Mucosa of stomach (tissue), 1 donor: ENCODE data around the gene OR10G2.

Experiments used
- H3K27me3 ChIP-seq: one replicate; pipeline ENCODE4 v1.7.0; 2013; ENCODE audit warnings: mild to moderate bottlenecking, low read length; ENCODE audit not compliant: control insufficient read depth, insufficient read depth
- H3K36me3 ChIP-seq: one replicate; pipeline ENCODE4 v1.7.0; 2013; ENCODE audit warnings: low read length; ENCODE audit not compliant: control insufficient read depth, insufficient read depth
- H3K4me1 ChIP-seq: one replicate; pipeline ENCODE4 v1.7.0; 2013; ENCODE audit warnings: mild to moderate bottlenecking, low read length; ENCODE audit not compliant: control insufficient read depth, insufficient read depth
- H3K4me3 ChIP-seq: one replicate; pipeline ENCODE4 v1.7.0; 2013; ENCODE audit warnings: low read length
- H3K9ac ChIP-seq: one replicate; pipeline ENCODE4 v1.7.0; 2013; ENCODE audit warnings: mild to moderate bottlenecking, low read length, moderate library complexity
- H3K9me3 ChIP-seq: one replicate; pipeline ENCODE4 v1.7.0; 2013; ENCODE audit warnings: mild to moderate bottlenecking, low read length, moderate library complexity; ENCODE audit not compliant: control insufficient read depth
- donor health status: Pancreatic carcinoma.

Gene OR10G2

GRCh38 chr14:21634840-21635239 lies at the start of gene OR10G2:
Gene OR10G2 (minus strand): TSS chr14:21634940. CDS start chr14:21634842, 98 bp downstream.
- no peaks in the 10 kb centered on the region for H3K9me3 ChIP-seq
- H3K9ac ChIP-seq, result no peak within 1 kb of the TSS
- no peaks in the 10 kb centered on the region for H3K27me3 ChIP-seq
- no peaks in the 10 kb centered on the region for H3K4me1 ChIP-seq
- no peaks in the 10 kb centered on the region for H3K36me3 ChIP-seq
- H3K4me3 ChIP-seq, result no peak within 1 kb of the TSS

GRCh38 chr14:21680072-21680471 lies 45.3 kb upstream of the OR10G2 start:
- Histone ChIP-seq H3K27me3 (no peaks in the 10 kb centered on the region), H3K4me3 (no peak overlapping the region), H3K36me3 (no peaks in the 10 kb centered on the region), H3K4me1 (no peaks in the 10 kb centered on the region), H3K9ac (no peak overlapping the region), H3K9me3 (no peaks in the 10 kb centered on the region)

GRCh38 chr14:21675566-21675965 lies 40.8 kb upstream of the OR10G2 start:
- no peaks in the 10 kb centered on the region for H3K27me3 ChIP-seq
- no peak overlapping the region for H3K9ac ChIP-seq
- H3K36me3 ChIP-seq, result no peaks in the 10 kb centered on the region
- H3K9me3 ChIP-seq, result no peaks in the 10 kb centered on the region
- H3K4me3 ChIP-seq, result no peak overlapping the region
- H3K4me1 ChIP-seq, result no peaks in the 10 kb centered on the region

GRCh38 chr14:21673718-21674117 lies 39.0 kb upstream of the OR10G2 start, which contains the start of gene OR4E1:
Gene OR4E1 (minus strand): TSS chr14:21673818. CDS start chr14:21670935, 2,883 bp downstream.
- Histone ChIP-seq H3K27me3 (no peaks in the 10 kb centered on the region), H3K4me1 (no peaks in the 10 kb centered on the region), H3K9ac (no peak within 1 kb of the TSS), H3K9me3 (no peaks in the 10 kb centered on the region), H3K36me3 (no peaks in the 10 kb centered on the region), H3K4me3 (no peak within 1 kb of the TSS)

GRCh38 chr14:21672116-21672515 lies 37.4 kb upstream of the OR10G2 start:
- no peaks in the 10 kb centered on the region for H3K4me1 ChIP-seq
- H3K4me3 ChIP-seq, result no peak overlapping the region
- H3K36me3 ChIP-seq, result no peaks in the 10 kb centered on the region
- no peak overlapping the region for H3K9ac ChIP-seq
- no peaks in the 10 kb centered on the region for H3K9me3 ChIP-seq
- H3K27me3 ChIP-seq, result no peaks in the 10 kb centered on the region

- Histone ChIP-seq H3K27me3 (no peaks in the 10 kb centered on the region), H3K4me3 (no peak overlapping the region), H3K9me3 (no peaks in the 10 kb centered on the region), H3K9ac (no peak overlapping the region), H3K4me1 (no peaks in the 10 kb centered on the region), H3K36me3 (no peaks in the 10 kb centered on the region)
Observed at GRCh38 chr14:21671371-21671770, 36.6 kb upstream of the OR10G2 start.

- no peaks in the 10 kb centered on the region for H3K36me3 ChIP-seq
- no peak overlapping the region for H3K4me3 ChIP-seq
- no peak overlapping the region for H3K9ac ChIP-seq
- no peaks in the 10 kb centered on the region for H3K9me3 ChIP-seq
- no peaks in the 10 kb centered on the region for H3K4me1 ChIP-seq
- H3K27me3 ChIP-seq, result no peaks in the 10 kb centered on the region
Observed at GRCh38 chr14:21669284-21669683, 34.5 kb upstream of the OR10G2 start.

- H3K9me3 ChIP-seq, result no peaks in the 10 kb centered on the region
- no peaks in the 10 kb centered on the region for H3K36me3 ChIP-seq
- no peaks in the 10 kb centered on the region for H3K4me1 ChIP-seq
- no peak overlapping the region for H3K4me3 ChIP-seq
- no peak overlapping the region for H3K9ac ChIP-seq
- no peaks in the 10 kb centered on the region for H3K27me3 ChIP-seq
Observed at GRCh38 chr14:21668377-21668776, 33.6 kb upstream of the OR10G2 start.

- Histone ChIP-seq H3K27me3 (no peaks in the 10 kb centered on the region), H3K4me1 (no peaks in the 10 kb centered on the region), H3K9me3 (no peaks in the 10 kb centered on the region), H3K4me3 (no peak overlapping the region), H3K9ac (no peak overlapping the region), H3K36me3 (no peaks in the 10 kb centered on the region)
Observed at GRCh38 chr14:21656980-21657379, 22.2 kb upstream of the OR10G2 start.

GRCh38 chr14:21654215-21654614 lies 19.5 kb upstream of the OR10G2 start:
- H3K27me3 ChIP-seq, result no peaks in the 10 kb centered on the region
- no peaks in the 10 kb centered on the region for H3K36me3 ChIP-seq
- H3K4me1 ChIP-seq, result no peaks in the 10 kb centered on the region
- no peak overlapping the region for H3K9ac ChIP-seq
- no peak overlapping the region for H3K4me3 ChIP-seq
- H3K9me3 ChIP-seq, result no peaks in the 10 kb centered on the region

- no peaks in the 10 kb centered on the region for H3K27me3 ChIP-seq
- H3K4me3 ChIP-seq, result no peak within 1 kb of the TSS
- no peaks in the 10 kb centered on the region for H3K4me1 ChIP-seq
- H3K36me3 ChIP-seq, result no peaks in the 10 kb centered on the region
- H3K9me3 ChIP-seq, result no peaks in the 10 kb centered on the region
- H3K9ac ChIP-seq, result no peak within 1 kb of the TSS
Observed at GRCh38 chr14:21653331-21653885, 18.7 kb upstream of the OR10G2 start, which contains the start of gene OR4E2. Gene OR4E2 (plus strand): TSS chr14:21653835. CDS start chr14:21665083, 11,248 bp downstream.

- Histone ChIP-seq H3K9me3 (no peaks in the 10 kb centered on the region), H3K36me3 (no peaks in the 10 kb centered on the region)
Observed at GRCh38 chr14:21652209-21652808, 17.6 kb upstream of the OR10G2 start.

More at GRCh38 chr14:21652209-21652808, 17.6 kb upstream of the OR10G2 start:
- Histone ChIP-seq H3K4me1 (no peaks in the 10 kb centered on the region), H3K4me3 (no peak overlapping the region), H3K27me3 (no peaks in the 10 kb centered on the region), H3K9ac (no peak overlapping the region)
